K562 (cell line): Measurements from ENCODE around the gene CDC14B. TPM values are rescaled to one million over a fixed set of nuclear protein-coding genes. Genes with fewer than 3 reads are reported as not detected.

Source experiments
- ATAC-seq: fragments of 200-7000 bp; cut with Tn5 transposase; 3 replicates; pipeline ENCODE4 v1.9.1; 2020; ENCODE audit warnings: moderate library complexity
- Bru-seq: library from RNA; stranded (reverse); fragments of 400-500 nt; gene quantifications from one replicate; lab custom pipeline; 2021; lab: Mats Ljungman, UMichigan
- BruChase-seq, 2 experiments: library from RNA; stranded (reverse); fragments of 400-500 nt; gene quantifications; one replicate each; lab custom pipeline; 2021; lab: Mats Ljungman, UMichigan
- BruUV-seq: library from RNA; stranded (reverse); fragments of 400-500 nt; replicated peaks from 2 replicates; lab custom pipeline; 2021; lab: Mats Ljungman, UMichigan
- CTCF ChIA-PET: fragments of 300-600 bp; formaldehyde crosslinking; extraction: SDS; loops from one replicate; lab custom pipeline; 2021; ENCODE audit warnings: low intra/inter-chr PET ratio; lab: Yijun Ruan, JAX
- POLR2A ChIA-PET: fragments of 300-600, 350-650 bp; sonication (Branson Sonifier 250); formaldehyde crosslinking; extraction: SDS; loops from one replicate; lab custom pipeline; 2021; ENCODE audit warnings: antibody characterized with exemption, inconsistent platforms; lab: Yijun Ruan, JAX
- DNase-seq, 4 experiments: peaks; one replicate each; pipeline versions ENCODE4 v3.0.0 to v3.0.0-alpha.2; 2011 to 2018; ENCODE audit warnings: low spot score in 3 of 4, mixed read lengths in 3 of 4; ENCODE audit errors: extremely low read depth in 1 of 4
- FAIRE-seq: peaks from 2 replicates; lab custom pipeline; 2011; peaks lifted over from hg19 to GRCh38; lab: Jason Lieb, UNC
- H2AFZ ChIP-seq: 2 replicates; pipeline ENCODE4 v1.6.0; 2011; ENCODE audit warnings: low read depth, low read length, control low read depth, inconsistent platforms
- H3K27ac ChIP-seq: fragments of 200-600 bp; 3 replicates; pipeline ENCODE4 v1.8.0; 2011; ENCODE audit warnings: low read depth, mild to moderate bottlenecking, control low read depth, inconsistent platforms, low read length, moderate library complexity, mixed read lengths; ENCODE audit errors: extremely low read depth
- H3K27me3 ChIP-seq, 2 experiments: fragments of 300-600 bp in 1 of 2; 2 replicates in 1 of 2; 3 replicates in 1 of 2; pipeline versions ENCODE4 v1.6.0 to v1.8.0; 2011; ENCODE audit warnings: inconsistent platforms in 2 of 2, low read length in 2 of 2, mild to moderate bottlenecking in 1 of 2, mixed read lengths in 1 of 2, moderate library complexity in 1 of 2; ENCODE audit not compliant: control insufficient read depth in 2 of 2, insufficient read depth in 2 of 2
- H3K36me3 ChIP-seq: fragments of 300-600 bp; 3 replicates; pipeline ENCODE4 v1.8.0; 2011; ENCODE audit warnings: mild to moderate bottlenecking, low read length, inconsistent platforms; ENCODE audit not compliant: control insufficient read depth, insufficient read depth
- H3K4me1 ChIP-seq, 2 experiments: fragments of 200-600 bp in 1 of 2; replicated peaks in 1 of 2; 2 replicates in 1 of 2; 3 replicates in 1 of 2; pipeline versions ENCODE4 v1.5.1 to v1.8.0; 2011; ENCODE audit warnings: inconsistent platforms in 2 of 2, low read length in 2 of 2, mild to moderate bottlenecking in 1 of 2, mixed read lengths in 1 of 2, moderate library complexity in 1 of 2; ENCODE audit not compliant: control insufficient read depth in 2 of 2, insufficient read depth in 2 of 2
- H3K4me2 ChIP-seq: 2 replicates; pipeline ENCODE4 v1.6.1; 2011; ENCODE audit warnings: low read length, control low read depth, inconsistent platforms, mixed read lengths; ENCODE audit not compliant: insufficient read depth
- H3K4me3 ChIP-seq: fragments of 200-600 bp; sonication (generic), shearing (Covaris generic); 2 replicates; pipeline ENCODE4 v1.5.1; 2016; ENCODE audit warnings: control low read depth, inconsistent platforms
- H3K79me2 ChIP-seq: fragments of 200-600 bp; 3 replicates; pipeline ENCODE4 v1.8.0; 2011; ENCODE audit warnings: low read length, inconsistent platforms; ENCODE audit not compliant: control insufficient read depth, insufficient read depth
- H3K9ac ChIP-seq, 2 experiments: 2 replicates each; pipeline versions ENCODE4 v1.6.0 to v1.6.1; 2011; ENCODE audit warnings: low read depth in 2 of 2, low read length in 2 of 2, control low read depth in 1 of 2, inconsistent platforms in 1 of 2, mild to moderate bottlenecking in 1 of 2, mixed read lengths in 1 of 2; ENCODE audit not compliant: insufficient read depth in 1 of 2
- H3K9me1 ChIP-seq: one replicate; pipeline ENCODE4 v1.6.0; 2011; ENCODE audit warnings: inconsistent platforms, mild to moderate bottlenecking, low read length, moderate library complexity; ENCODE audit not compliant: control insufficient read depth, insufficient read depth
- H3K9me3 ChIP-seq: replicated peaks from 2 replicates; pipeline ENCODE4 v1.5.1; 2011; ENCODE audit warnings: low read depth, low read length, inconsistent platforms; ENCODE audit not compliant: control insufficient read depth, insufficient read depth
- H4K20me1 ChIP-seq: replicated peaks from 2 replicates; pipeline ENCODE4 v1.6.1; 2011; ENCODE audit warnings: low read length, inconsistent platforms, mixed read lengths; ENCODE audit not compliant: control insufficient read depth, insufficient read depth
- ATF6 ChIP-seq: sonication (generic); formaldehyde crosslinking; IDR thresholded peaks from 2 replicates; pipeline ENCODE4 v1.4.0; 2020; ENCODE audit warnings: mild to moderate bottlenecking, missing genetic modification reagents
- DEAF1 ChIP-seq: fragments of 450-650 bp; formaldehyde crosslinking; IDR thresholded peaks from 2 replicates; pipeline ENCODE4 v1.4.0; 2020; ENCODE audit warnings: mild to moderate bottlenecking, moderate library complexity
- DIDO1 ChIP-seq: fragments of 450-650 bp; IDR thresholded peaks from 2 replicates; pipeline ENCODE4 v1.6.1; 2016; ENCODE audit warnings: low read depth, missing biosample characterization, missing genetic modification characterization
- ID3 ChIP-seq, 2 experiments: fragments of 250-450 bp in 1 of 2; fragments of 450-650 bp in 1 of 2; sonication (Bioruptor Pico) in 1 of 2; IDR thresholded peaks; 2 replicates each; pipeline versions ENCODE4 v1.6.1 to v1.8.0; 2016 to 2021; ENCODE audit warnings: mild to moderate bottlenecking in 2 of 2, moderate library complexity in 2 of 2, missing compliant biosample characterization in 1 of 2, missing genetic modification characterization in 1 of 2
- NELFE ChIP-seq: IDR thresholded peaks from 2 replicates; pipeline ENCODE4 v1.6.1; 2011; ENCODE audit warnings: mild to moderate bottlenecking; ENCODE audit not compliant: insufficient read depth, insufficient read length
- NFRKB ChIP-seq: fragments of 450-650 bp; IDR thresholded peaks from 2 replicates; pipeline ENCODE4 v1.6.1; 2016; ENCODE audit warnings: low read depth
- RAD51 ChIP-seq: fragments of 450-650 bp; IDR thresholded peaks from 2 replicates; pipeline ENCODE4 v1.7.1; 2016; ENCODE audit warnings: low read depth, mild to moderate bottlenecking, borderline replicate concordance
- RBM15 ChIP-seq: fragments of 200-400 bp; formaldehyde crosslinking; IDR thresholded peaks from 2 replicates; pipeline ENCODE4 v1.6.1; 2018; ENCODE audit warnings: mild to moderate bottlenecking, low read length, moderate library complexity; ENCODE audit not compliant: insufficient read depth
- ZNF280B ChIP-seq: fragments of 250-450 bp; sonication (Bioruptor Pico); IDR thresholded peaks from 2 replicates; pipeline ENCODE4 v1.5.1; 2021; ENCODE audit warnings: mild to moderate bottlenecking
- WGBS: fragments of 100-300 bp; shearing (Covaris generic); methylation state at CpG from one replicate; pipeline ENCODE4 v1.1.6; 2016; ENCODE audit warnings: low coverage, mixed read lengths; ENCODE audit not compliant: insufficient coverage; ENCODE audit errors: missing lambda C conversion rate; 5-methylcytosine and 5-hydroxymethylcytosine counted together
- in situ Hi-C: fragments of 300-500 bp; cut with MboI; formaldehyde crosslinking; loops from 4 replicates; pipeline ENCODE4 v1.15.0; 2018; ENCODE audit warnings: inconsistent platforms, mixed read lengths
- intact Hi-C: fragments of 100-400 bp; cut with micrococcal nuclease; formaldehyde crosslinking; loops from 2 replicates; pipeline ENCODE4 v1.14.2; 2022
- long read RNA-seq, 3 experiments: library from polyadenylated mRNA in 2 of 3; library from RNA in 1 of 3; unstranded in 2 of 3; stranded (forward) in 1 of 3; transcript quantifications; one replicate each; pipeline ENCODE4 v2.0.0, GENCODE V29; 2019 to 2022
- polyA minus RNA-seq, 3 experiments: library from RNA; depleted of rRNA, polyadenylated mRNA; stranded (reverse); fragments of >200 nt; gene quantifications; 2 replicates each; pipeline ENCODE4 v1.2.3, GENCODE V29; 2011
- polyA plus RNA-seq, 8 experiments: library from polyadenylated mRNA; depleted of rRNA in 4 of 8; stranded (reverse) in 5 of 8; unstranded in 3 of 8; fragments of >200 nt; fragmentation: Nextera tagmentation in 2 of 8; fragmentation: Illumina TruSeq in 1 of 8; extraction: Ambion mirVana in 2 of 8; extraction: Trizol in 1 of 8; gene quantifications; 2 replicates each; pipeline versions ENCODE4 v1.2.1 to v1.2.3, GENCODE V29; 2011 to 2014; ENCODE audit warnings: inconsistent platforms in 1 of 8, missing spikeins in 1 of 8
- total RNA-seq, 7 experiments: library from RNA; depleted of rRNA in 6 of 7; stranded (reverse); fragments of >200 nt in 6 of 7; fragmentation: Illumina TruSeq in 2 of 7; extraction: Trizol in 2 of 7; gene quantifications; 2 replicates each; pipeline versions ENCODE4 v1.2.1 to v1.2.3, GENCODE V29; 2011 to 2021; ENCODE audit warnings: low replicate concordance in 1 of 7

The CDC14B gene
- total RNA-seq (2011; cell fraction: chromatin; rRNA removed; ENCODE audit: low replicate concordance) = 7.4 and 20.5 TPM in 2 replicates
- total RNA-seq (2011; cell fraction: nucleolus; rRNA removed) = 3.8 and 4.8 TPM in 2 replicates
- 7.4 and 9.8 TPM in 2 replicates for total RNA-seq (2011; cell fraction: nucleoplasm; rRNA removed)
- total RNA-seq (2014; rRNA removed) = 2.2 and 2.4 TPM in 2 replicates
- total RNA-seq (2014; rRNA removed; fragmentation: Illumina TruSeq; extraction: Trizol) = 6.0 and 6.4 TPM in 2 replicates
- total RNA-seq (2015; rRNA removed; fragmentation: Illumina TruSeq; extraction: Trizol) = 3.3 and 3.4 TPM in 2 replicates
- 5.8 and 6.4 TPM in 2 replicates for total RNA-seq (2021)
- 4.3 and 4.5 TPM in 2 replicates for polyA plus RNA-seq (2011; rRNA removed)
- polyA plus RNA-seq (2011; cell fraction: cytosol; rRNA removed) = 1.8 and 2.9 TPM in 2 replicates
- polyA plus RNA-seq (2011; cell fraction: nucleus; rRNA removed) = 6.7 and 6.8 TPM in 2 replicates
- polyA plus RNA-seq (2012) = 4.0 and 6.7 TPM in 2 replicates
- polyA plus RNA-seq (2014; fragmentation: Illumina TruSeq; extraction: Trizol) = 4.7 and 5.6 TPM in 2 replicates
- 1 to 10 TPM; 1.4 to 1.5 TPM for polyA plus RNA-seq (2014; fragmentation: Nextera tagmentation; extraction: Ambion mirVana)
- 3.8 and 5.2 TPM in 2 replicates for polyA plus RNA-seq (2014; rRNA removed)
- polyA minus RNA-seq (2011; rRNA and poly(A)+ RNA removed) = 11.5 and 12.4 TPM in 2 replicates
- 3.5 and 4.5 TPM in 2 replicates for polyA minus RNA-seq (2011; cell fraction: cytosol; rRNA and poly(A)+ RNA removed)
- polyA minus RNA-seq (2011; cell fraction: nucleus; rRNA and poly(A)+ RNA removed) = 4.2 and 4.4 TPM in 2 replicates
- percentile 54 among the genes with signal in this experiment for Bru-seq, nascent RNA
- percentile 61 among the genes with signal in this experiment for BruChase-seq, experiment 1, labeled RNA remaining after a 2-hour chase
- percentile 64 among the genes with signal in this experiment for BruChase-seq, experiment 2, labeled RNA remaining after a 6-hour chase
- long read RNA-seq, experiment 1, partial matches to known transcripts = 1 of 15 reads
- long read RNA-seq, experiment 1, other reads (novel, unspliced or antisense) = 12 of 15 reads
- long read RNA-seq, experiment 2, partial matches to known transcripts = 0 of 1 reads
- long read RNA-seq, experiment 2, other reads (novel, unspliced or antisense) = 1 of 1 reads
- long read RNA-seq, experiment 3 = 0 reads

- Histone ChIP-seq H3K9me1 (no peaks in the 10 kb centered on the region), H2AFZ (peak within 1 kb of the TSS; percentile 90), H3K9ac (peak within 1 kb of the TSS; percentile 43 to 92; a peak in 3 of 4 replicates), H3K27ac (no peak within 1 kb of the TSS; the same call in 2 of the 3 replicates), H3K4me3 (peak within 1 kb of the TSS; percentile 59), H3K27me3 (peaks cover 0 to 3% of the 10 kb centered on the region in 2 experiments; a peak in 2 of 5 replicates), H3K4me1 (peaks cover 0 to 18% of the 10 kb centered on the region in 2 experiments; a peak in 3 of 5 replicates), H3K36me3 (no peaks in the 10 kb centered on the region), H3K79me2 (no peaks in the 10 kb centered on the region; the same call in 2 of the 3 replicates), H3K4me2 (peak within 1 kb of the TSS; percentile 72), H4K20me1 (peaks cover 5% of the 10 kb centered on the region; the same call in 1 of the 2 replicates), H3K9me3 (no peaks in the 10 kb centered on the region)
- ATAC-seq = peak; percentile 92
- intact Hi-C loops = no loop called here
- in situ Hi-C loops = no loop called here
- WGBS = 3% methylated on average over 27 of the region's 66 CpGs
- no TSS peak for BruUV-seq
- ChIA-PET CTCF (no interaction called here), POLR2A (interaction anchor here (0.7 to 1.5 kb wide), 2 partner anchors 10 to 24 kb away, joined by 3 read pairs; no protein-coding TSS in a partner anchor)
- FAIRE-seq = peak; percentile 82
- DNase-seq = peak; percentile 91 to 94 (median 92)
- TF ChIP-seq NFRKB (no peak), RAD51 (no peak), ZNF280B (CRISPR knock-in tag) (no peak), NELFE (no peak), ATF6 (CRISPR knock-in tag) (no peak), DEAF1 (CRISPR knock-in tag) (no peak), DIDO1 (no peak), RBM15 (no peak), ID3 (CRISPR knock-in tag; IDR thresholded peaks at IDR 0.05) (no peak), ID3 (tag; IDR thresholded peaks at IDR 0.05) (no peak)
Observed at GRCh38 chr9:96619491-96620180, at the start of gene CDC14B. CDC14B (minus strand) TSS chr9:96619843; CDS start chr9:96619378, 465 bp downstream.
